ENCODE measurements around the gene C1QL1.

Gene C1QL1

GRCh38 chr17:44928136-44928535 is 40.0 kb downstream of the C1QL1 start:
- DNase-seq: no peak

GRCh38 chr17:44927696-44928095 is 40.4 kb downstream of the C1QL1 start:
- DNase-seq: no peak

- no peak for DNase-seq
Observed at GRCh38 chr17:44926821-44927525, 41.1 kb downstream of the C1QL1 start.

- DNase-seq: no peak
Observed at GRCh38 chr17:44925731-44926697, 42.1 kb downstream of the C1QL1 start.

- DNase-seq: no peak
Observed at GRCh38 chr17:44924107-44924544, 44.0 kb downstream of the C1QL1 start.

GRCh38 chr17:44922746-44923470 is 45.2 kb downstream of the C1QL1 start:
- no peak for DNase-seq

- no peak for DNase-seq
Observed at GRCh38 chr17:44922136-44922535, 46.0 kb downstream of the C1QL1 start.

GRCh38 chr17:44921122-44921882 is 46.8 kb downstream of the C1QL1 start:
- DNase-seq: no peak

- DNase-seq: no peak
Observed at GRCh38 chr17:44920565-44920940, 47.5 kb downstream of the C1QL1 start.

- DNase-seq: peak; percentile 22
Observed at GRCh38 chr17:44919885-44920564, 48.1 kb downstream of the C1QL1 start.

- DNase-seq: no peak
Observed at GRCh38 chr17:44919411-44919810, 48.7 kb downstream of the C1QL1 start.

- no peak for DNase-seq
Observed at GRCh38 chr17:44918006-44918405, 50.1 kb downstream of the C1QL1 start.

- DNase-seq: no peak
Observed at GRCh38 chr17:44917456-44917855, 50.6 kb downstream of the C1QL1 start.

GRCh38 chr17:44916781-44917241 is 51.3 kb downstream of the C1QL1 start:
- DNase-seq: no peak

- no peak for DNase-seq
Observed at GRCh38 chr17:44915862-44916780, 52.0 kb downstream of the C1QL1 start.

GRCh38 chr17:44915321-44915726 is 52.8 kb downstream of the C1QL1 start, which contains the start of gene GFAP:
Gene GFAP (minus strand): TSS chr17:44915500. CDS start chr17:44915486, 14 bp downstream.
- no peak for DNase-seq

GRCh38 chr17:44914698-44915271 is 53.3 kb downstream of the C1QL1 start:
- no peak for DNase-seq

- no peak for DNase-seq
Observed at GRCh38 chr17:44914148-44914547, 54.0 kb downstream of the C1QL1 start.

- no peak for DNase-seq
Observed at GRCh38 chr17:44913676-44914075, 54.4 kb downstream of the C1QL1 start.
